Stomach (tissue), 9 donors: ENCODE measurements around the gene ARHGEF2. TPM values are rescaled to one million over a fixed set of nuclear protein-coding genes. Genes with fewer than 3 reads are reported as not detected.

Experiments
- DNase-seq, 2 donors: peaks; one replicate each; pipeline versions ENCODE4 v3.0.0 to v3.0.0-alpha.2; 2013 to 2019
- H3K27ac ChIP-seq, 5 donors: fragments of 200-600 bp in 4 of 5; sonication (generic) in 4 of 5; one replicate each; pipeline ENCODE4 v1.5.1; 2013 to 2019; ENCODE audit warnings: mild to moderate bottlenecking in 1 of 5, moderate library complexity in 1 of 5
- H3K27me3 ChIP-seq, 3 donors: fragments of 200-600 bp; sonication (generic); one replicate each; pipeline ENCODE4 v1.5.1; 2017 to 2019; ENCODE audit warnings: mixed run types in 1 of 3
- H3K36me3 ChIP-seq, 4 donors: fragments of 200-600 bp; sonication (generic); 1 replicate in 3 of 4; 2 replicates in 1 of 4; pipeline ENCODE4 v1.5.1; 2016 to 2019
- H3K4me1 ChIP-seq, 4 donors: fragments of 200-600 bp; sonication (generic); one replicate each; pipeline ENCODE4 v1.5.1; 2016 to 2019
- H3K4me3 ChIP-seq, 4 donors: fragments of 200-600 bp; sonication (generic) in 3 of 4; one replicate each; pipeline ENCODE4 v1.5.1; 2016 to 2019; ENCODE audit warnings: mild to moderate bottlenecking in 1 of 4
- H3K9me3 ChIP-seq, 4 donors: fragments of 200-600 bp; sonication (generic); one replicate each; pipeline ENCODE4 v1.5.1; 2016 to 2019
- CTCF ChIP-seq, 7 experiments: fragments of 450-650 bp in 4 of 7; fragments of 200-600 bp in 3 of 7; sonication (generic) in 3 of 7; IDR thresholded peaks; one replicate each; pipeline ENCODE4 v1.5.1; 2016 to 2019; ENCODE audit warnings: antibody characterized with exemption in 7 of 7, control low read depth in 2 of 7, mild to moderate bottlenecking in 1 of 7
- EP300 ChIP-seq: sonication (generic); formaldehyde crosslinking; IDR thresholded peaks from one replicate; pipeline ENCODE4 v1.6.1; 2017; ENCODE audit warnings: antibody characterized with exemption
- POLR2A ChIP-seq, 4 donors: fragments of 450-650 bp; IDR thresholded peaks; one replicate each; pipeline ENCODE4 v1.6.1; 2016; ENCODE audit warnings: antibody characterized with exemption in 4 of 4, control low read depth in 2 of 4, mild to moderate bottlenecking in 1 of 4, moderate library complexity in 1 of 4
- POLR2AphosphoS5 ChIP-seq, 3 donors: sonication (generic); formaldehyde crosslinking; IDR thresholded peaks; one replicate each; pipeline ENCODE4 v1.6.1; 2016; ENCODE audit warnings: antibody characterized with exemption in 3 of 3
- WGBS, 5 donors: extraction: QIAGEN DNeasy Blood & Tissue Kit in 3 of 5; methylation state at CpG; one replicate each; pipeline versions ENCODE4 v1.1.5 to v1.1.7; 2013 to 2018; 5-methylcytosine and 5-hydroxymethylcytosine counted together
- intact Hi-C: fragments of 100-400 bp; cut with DNase I; formaldehyde crosslinking; loops from one replicate; pipeline ENCODE4 v1.15.1; 2023; ENCODE audit warnings: low total_unique reads
- polyA plus RNA-seq, 3 donors: library from polyadenylated mRNA; stranded (reverse); fragments of 200-250 nt; gene quantifications; one replicate each; pipeline ENCODE4 v1.2.3, GENCODE V29; 2013
- total RNA-seq, 5 donors: library from RNA; depleted of rRNA; stranded (reverse); fragments of >200 nt; gene quantifications; one replicate each; pipeline versions ENCODE4 v1.1.0 to v1.2.3, GENCODE V29; 2014 to 2016
- donor health status: healthy with polysubstance abuse.
- donor health status: Bipolar disorder and iron deficiency.
- donor health status: healthy.

The ARHGEF2 gene
- total and polyA plus RNA-seq, 8 donors = 20.4 to 376 (median 66.5) TPM

- DNase-seq = peak; percentile 60 to 86
- Histone ChIP-seq H3K27ac (peak overlapping the region; percentile 76 to 89 (median 85)), H3K27me3 (no peaks in the 10 kb centered on the region), H3K9me3 (no peaks in the 10 kb centered on the region), H3K4me3 (no peak overlapping the region), H3K4me1 (peaks cover 33 to 77% (median 53%) of the 10 kb centered on the region in 4 donors), H3K36me3 (no peaks in the 10 kb centered on the region)
- no peak for TF ChIP-seq POLR2A (IDR thresholded peaks at IDR 0.05)
- no peak for TF ChIP-seq CTCF (IDR thresholded peaks at IDR 0.05)
- peak in 2 of 3 donors; percentile 45 to 77 for TF ChIP-seq POLR2AphosphoS5 (IDR thresholded peaks at IDR 0.05)
- intact Hi-C loops = loop anchor here (5.0 kb wide), 1 partner anchor 52 kb away; no protein-coding TSS in a partner anchor
- 22 to 49% (median 38%) methylated on average over 4 of the region's 4 CpGs for WGBS, 5 donors
Observed at GRCh38 chr1:155940482-155940992, 37.8 kb downstream of the ARHGEF2 start.

- H3K4me1 ChIP-seq = peaks cover 27 to 66% (median 50%) of the 10 kb centered on the region in 4 donors
- intact Hi-C loops = no loop called here
Observed at GRCh38 chr1:155938220-155938627, 40.1 kb downstream of the ARHGEF2 start.

GRCh38 chr1:155934936-155935590 is 43.3 kb downstream of the ARHGEF2 start:
- DNase-seq = no peak

More at GRCh38 chr1:155938220-155938627, 40.1 kb downstream of the ARHGEF2 start:
- DNase-seq = peak in 1 of 2 donors; percentile 88
- no peaks in the 10 kb centered on the region for H3K27me3 ChIP-seq
- no peak overlapping the region for H3K4me3 ChIP-seq
- peaks cover 0 to 3% (median under 1%) of the 10 kb centered on the region in 4 donors for H3K36me3 ChIP-seq
- no peaks in the 10 kb centered on the region for H3K9me3 ChIP-seq
- TF ChIP-seq CTCF (IDR thresholded peaks at IDR 0.05) (peak in 5 of 7 experiments; percentile 44 to 78 (median 48)), POLR2AphosphoS5 (IDR thresholded peaks at IDR 0.05) (peak in 1 of 3 donors; percentile 67), EP300 (no peak), POLR2A (IDR thresholded peaks at IDR 0.05) (no peak)
- peak overlapping the region in 4 of 5 donors; percentile 13 to 88 (median 52) for H3K27ac ChIP-seq
- 0% methylated on average over 1 of the region's 1 CpG for WGBS, 5 donors

More at GRCh38 chr1:155934936-155935590, 43.3 kb downstream of the ARHGEF2 start:
- Histone ChIP-seq H3K9me3 (no peaks in the 10 kb centered on the region), H3K27ac (peak overlapping the region; percentile 84 to 97 (median 96)), H3K4me3 (peak overlapping the region; percentile 74 to 92 (median 84)), H3K4me1 (peaks cover 40 to 66% (median 54%) of the 10 kb centered on the region in 4 donors), H3K36me3 (peaks cover 6 to 34% (median 31%) of the 10 kb centered on the region in 4 donors), H3K27me3 (no peaks in the 10 kb centered on the region)
- no peak for TF ChIP-seq POLR2A (IDR thresholded peaks at IDR 0.05)
- no peak for TF ChIP-seq POLR2AphosphoS5 (IDR thresholded peaks at IDR 0.05)
- TF ChIP-seq EP300 = no peak
- TF ChIP-seq CTCF (IDR thresholded peaks at IDR 0.05) = no peak
- 75 to 82% (median 78%) methylated on average over 24 of the region's 24 CpGs for WGBS, 5 donors
- intact Hi-C loops = no loop called here
